Stimulated activated CD8-positive, alpha-beta memory T cell treated with anti-CD3 and anti-CD28 coated beads, Interleukin-15, amount 100 ng/mL, for 4 hours (primary cell): Measurements from ENCODE around the gene ITGB7.

ENCODE experiments used
- DNase-seq, 2 donors: peaks; one replicate each; pipeline ENCODE4 v3.0.0-alpha.2; 2020; ENCODE audit warnings: low read depth in 2 of 2

The ITGB7 gene

GRCh38 chr12:53198486-53199110 lies 8.5 kb downstream of the ITGB7 start:
- DNase-seq, result no peak

GRCh38 chr12:53197011-53197640 lies 9.9 kb downstream of the ITGB7 start:
- no peak for DNase-seq

- no peak for DNase-seq
Measured at GRCh38 chr12:53196486-53196885, 10.6 kb downstream of the ITGB7 start.

- no peak for DNase-seq
Measured at GRCh38 chr12:53195516-53196420, 11.3 kb downstream of the ITGB7 start.

GRCh38 chr12:53194973-53195372 lies 12.1 kb downstream of the ITGB7 start:
- DNase-seq, result no peak

GRCh38 chr12:53193985-53194716 lies 12.9 kb downstream of the ITGB7 start:
- no peak for DNase-seq

GRCh38 chr12:53193040-53193439 lies 14.0 kb downstream of the ITGB7 start:
- no peak for DNase-seq

GRCh38 chr12:53192531-53193021 lies 14.5 kb downstream of the ITGB7 start:
- no peak for DNase-seq

GRCh38 chr12:53191885-53192530 lies 15.0 kb downstream of the ITGB7 start:
- DNase-seq, result no peak

- DNase-seq, result no peak
Measured at GRCh38 chr12:53191096-53191884, 15.8 kb downstream of the ITGB7 start.

- DNase-seq, result no peak
Measured at GRCh38 chr12:53190108-53190729, 16.8 kb downstream of the ITGB7 start.

- no peak for DNase-seq
Measured at GRCh38 chr12:53187145-53187899, 19.7 kb downstream of the ITGB7 start.

GRCh38 chr12:53186745-53187144 lies 20.3 kb downstream of the ITGB7 start:
- DNase-seq, result no peak

GRCh38 chr12:53185582-53186153 lies 21.4 kb downstream of the ITGB7 start:
- DNase-seq, result no peak

GRCh38 chr12:53184828-53185227 lies 22.2 kb downstream of the ITGB7 start:
- DNase-seq, result no peak

GRCh38 chr12:53182903-53183302 lies 24.1 kb downstream of the ITGB7 start:
- DNase-seq, result no peak

- DNase-seq, result no peak
Measured at GRCh38 chr12:53181935-53182334, 25.1 kb downstream of the ITGB7 start.

- DNase-seq, result peak in 1 of 2 donors; percentile 49
Measured at GRCh38 chr12:53180931-53181645, 26.0 kb downstream of the ITGB7 start.
